K562 (cell line): Measurements from ENCODE around the gene HAGHL. TPM values are rescaled to one million over a fixed set of nuclear protein-coding genes. Genes with fewer than 3 reads are reported as not detected.

Experiments used
- ATAC-seq: fragments of 200-7000 bp; cut with Tn5 transposase; 3 replicates; pipeline ENCODE4 v1.9.1; 2020; ENCODE audit warnings: moderate library complexity
- BruUV-seq: library from RNA; stranded (reverse); fragments of 400-500 nt; replicated peaks from 2 replicates; lab custom pipeline; 2021; lab: Mats Ljungman, UMichigan
- CTCF ChIA-PET: fragments of 300-600 bp; formaldehyde crosslinking; extraction: SDS; loops from one replicate; lab custom pipeline; 2021; ENCODE audit warnings: low intra/inter-chr PET ratio; lab: Yijun Ruan, JAX
- POLR2A ChIA-PET: fragments of 300-600, 350-650 bp; sonication (Branson Sonifier 250); formaldehyde crosslinking; extraction: SDS; loops from one replicate; lab custom pipeline; 2021; ENCODE audit warnings: antibody characterized with exemption, inconsistent platforms; lab: Yijun Ruan, JAX
- DNase-seq, 4 experiments: peaks; one replicate each; pipeline versions ENCODE4 v3.0.0 to v3.0.0-alpha.2; 2011 to 2018; ENCODE audit warnings: low spot score in 3 of 4, mixed read lengths in 3 of 4; ENCODE audit errors: extremely low read depth in 1 of 4
- FAIRE-seq: peaks from 2 replicates; lab custom pipeline; 2011; peaks lifted over from hg19 to GRCh38; lab: Jason Lieb, UNC
- H2AFZ ChIP-seq: 2 replicates; pipeline ENCODE4 v1.6.0; 2011; ENCODE audit warnings: low read depth, low read length, control low read depth, inconsistent platforms
- H3K27ac ChIP-seq: fragments of 200-600 bp; 3 replicates; pipeline ENCODE4 v1.8.0; 2011; ENCODE audit warnings: low read depth, mild to moderate bottlenecking, control low read depth, inconsistent platforms, low read length, moderate library complexity, mixed read lengths; ENCODE audit errors: extremely low read depth
- H3K27me3 ChIP-seq, 2 experiments: fragments of 300-600 bp in 1 of 2; 2 replicates in 1 of 2; 3 replicates in 1 of 2; pipeline versions ENCODE4 v1.6.0 to v1.8.0; 2011; ENCODE audit warnings: inconsistent platforms in 2 of 2, low read length in 2 of 2, mild to moderate bottlenecking in 1 of 2, mixed read lengths in 1 of 2, moderate library complexity in 1 of 2; ENCODE audit not compliant: control insufficient read depth in 2 of 2, insufficient read depth in 2 of 2
- H3K36me3 ChIP-seq: fragments of 300-600 bp; 3 replicates; pipeline ENCODE4 v1.8.0; 2011; ENCODE audit warnings: mild to moderate bottlenecking, low read length, inconsistent platforms; ENCODE audit not compliant: control insufficient read depth, insufficient read depth
- H3K4me1 ChIP-seq, 2 experiments: fragments of 200-600 bp in 1 of 2; replicated peaks in 1 of 2; 2 replicates in 1 of 2; 3 replicates in 1 of 2; pipeline versions ENCODE4 v1.5.1 to v1.8.0; 2011; ENCODE audit warnings: inconsistent platforms in 2 of 2, low read length in 2 of 2, mild to moderate bottlenecking in 1 of 2, mixed read lengths in 1 of 2, moderate library complexity in 1 of 2; ENCODE audit not compliant: control insufficient read depth in 2 of 2, insufficient read depth in 2 of 2
- H3K4me2 ChIP-seq: 2 replicates; pipeline ENCODE4 v1.6.1; 2011; ENCODE audit warnings: low read length, control low read depth, inconsistent platforms, mixed read lengths; ENCODE audit not compliant: insufficient read depth
- H3K4me3 ChIP-seq: fragments of 200-600 bp; sonication (generic), shearing (Covaris generic); 2 replicates; pipeline ENCODE4 v1.5.1; 2016; ENCODE audit warnings: control low read depth, inconsistent platforms
- H3K79me2 ChIP-seq: fragments of 200-600 bp; 3 replicates; pipeline ENCODE4 v1.8.0; 2011; ENCODE audit warnings: low read length, inconsistent platforms; ENCODE audit not compliant: control insufficient read depth, insufficient read depth
- H3K9ac ChIP-seq, 2 experiments: 2 replicates each; pipeline versions ENCODE4 v1.6.0 to v1.6.1; 2011; ENCODE audit warnings: low read depth in 2 of 2, low read length in 2 of 2, control low read depth in 1 of 2, inconsistent platforms in 1 of 2, mild to moderate bottlenecking in 1 of 2, mixed read lengths in 1 of 2; ENCODE audit not compliant: insufficient read depth in 1 of 2
- H3K9me1 ChIP-seq: one replicate; pipeline ENCODE4 v1.6.0; 2011; ENCODE audit warnings: inconsistent platforms, mild to moderate bottlenecking, low read length, moderate library complexity; ENCODE audit not compliant: control insufficient read depth, insufficient read depth
- H3K9me3 ChIP-seq: replicated peaks from 2 replicates; pipeline ENCODE4 v1.5.1; 2011; ENCODE audit warnings: low read depth, low read length, inconsistent platforms; ENCODE audit not compliant: control insufficient read depth, insufficient read depth
- H4K20me1 ChIP-seq: replicated peaks from 2 replicates; pipeline ENCODE4 v1.6.1; 2011; ENCODE audit warnings: low read length, inconsistent platforms, mixed read lengths; ENCODE audit not compliant: control insufficient read depth, insufficient read depth
- KDM1A ChIP-seq, 2 experiments: fragments of 450-650 bp; IDR thresholded peaks; 2 replicates each; pipeline ENCODE4 v1.6.1; 2016; ENCODE audit warnings: mild to moderate bottlenecking in 2 of 2
- VEZF1 ChIP-seq: fragments of 200-800 bp; sonication (Bioruptor generic); IDR thresholded peaks from 2 replicates; pipeline ENCODE4 v1.6.1; 2017; ENCODE audit warnings: missing genetic modification characterization, missing compliant biosample characterization
- WHSC1 ChIP-seq: IDR thresholded peaks from one replicate; pipeline ENCODE4 v1.6.1; 2012; ENCODE audit warnings: low read length, control low read depth, inconsistent platforms
- WGBS: fragments of 100-300 bp; shearing (Covaris generic); methylation state at CpG from one replicate; pipeline ENCODE4 v1.1.6; 2016; ENCODE audit warnings: low coverage, mixed read lengths; ENCODE audit not compliant: insufficient coverage; ENCODE audit errors: missing lambda C conversion rate; 5-methylcytosine and 5-hydroxymethylcytosine counted together
- in situ Hi-C: fragments of 300-500 bp; cut with MboI; formaldehyde crosslinking; loops from 4 replicates; pipeline ENCODE4 v1.15.0; 2018; ENCODE audit warnings: inconsistent platforms, mixed read lengths
- intact Hi-C: fragments of 100-400 bp; cut with micrococcal nuclease; formaldehyde crosslinking; loops from 2 replicates; pipeline ENCODE4 v1.14.2; 2022
- polyA plus RNA-seq, 8 experiments: library from polyadenylated mRNA; depleted of rRNA in 4 of 8; stranded (reverse) in 5 of 8; unstranded in 3 of 8; fragments of >200 nt; fragmentation: Nextera tagmentation in 2 of 8; fragmentation: Illumina TruSeq in 1 of 8; extraction: Ambion mirVana in 2 of 8; extraction: Trizol in 1 of 8; gene quantifications; 2 replicates each; pipeline versions ENCODE4 v1.2.1 to v1.2.3, GENCODE V29; 2011 to 2014; ENCODE audit warnings: inconsistent platforms in 1 of 8, missing spikeins in 1 of 8
- total RNA-seq, 7 experiments: library from RNA; depleted of rRNA in 6 of 7; stranded (reverse); fragments of >200 nt in 6 of 7; fragmentation: Illumina TruSeq in 2 of 7; extraction: Trizol in 2 of 7; gene quantifications; 2 replicates each; pipeline versions ENCODE4 v1.2.1 to v1.2.3, GENCODE V29; 2011 to 2021; ENCODE audit warnings: low replicate concordance in 1 of 7
- TF ChIP-seq, protein P1 (sequence below): IDR thresholded peaks from 2 replicates; pipeline ENCODE4 v1.6.1; 2012; ENCODE audit warnings: low read depth, low read length, improper control_type of control experiment, borderline replicate concordance

Gene HAGHL
- total and polyA plus RNA-seq, 9 of the 15 experiments (the other 6 are each of a cell fraction or from before 2014, with no cell fraction given), result 0.31 to 83.4 (median 20.7) TPM

- in situ Hi-C loops (no loop called here), intact Hi-C loops (no loop called here)
- 0 out of 2 replicates have a peak, but pooled peaks cover 3% of the 10 kb centered on the region for H4K20me1 ChIP-seq
- no peak overlapping the region for H3K27ac ChIP-seq
- no peak overlapping the region for H3K9ac ChIP-seq
- no TSS peak for BruUV-seq
- H3K9me3 ChIP-seq, result no peaks in the 10 kb centered on the region
- 0 out of 4 replicates have a peak, but pooled peaks of 1 of the 2 experiments have one; percentile 17 for TF ChIP-seq KDM1A (IDR thresholded peaks at IDR 0.05)
- TF ChIP-seq WHSC1, result no peak
- TF ChIP-seq, protein P1, sequence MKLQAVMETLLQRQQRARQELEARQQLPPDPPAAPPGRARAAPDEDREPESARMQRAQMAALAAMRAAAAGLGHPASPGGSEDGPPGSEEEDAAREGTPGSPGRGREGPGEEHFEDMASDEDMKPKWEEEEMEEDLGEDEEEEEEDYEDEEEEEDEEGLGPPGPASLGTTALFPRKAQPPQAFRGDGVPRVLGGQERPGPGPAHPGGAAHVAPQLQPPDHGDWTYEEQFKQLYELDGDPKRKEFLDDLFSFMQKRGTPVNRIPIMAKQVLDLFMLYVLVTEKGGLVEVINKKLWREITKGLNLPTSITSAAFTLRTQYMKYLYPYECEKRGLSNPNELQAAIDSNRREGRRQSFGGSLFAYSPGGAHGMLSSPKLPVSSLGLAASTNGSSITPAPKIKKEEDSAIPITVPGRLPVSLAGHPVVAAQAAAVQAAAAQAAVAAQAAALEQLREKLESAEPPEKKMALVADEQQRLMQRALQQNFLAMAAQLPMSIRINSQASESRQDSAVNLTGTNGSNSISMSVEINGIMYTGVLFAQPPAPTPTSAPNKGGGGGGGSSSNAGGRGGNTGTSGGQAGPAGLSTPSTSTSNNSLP, result no peak
- TF ChIP-seq VEZF1, result peak; percentile 19; the same call in 1 of the 2 replicates
- H2AFZ ChIP-seq, result no peak overlapping the region
- no peak overlapping the region for H3K4me2 ChIP-seq
- H3K79me2 ChIP-seq, result no peaks in the 10 kb centered on the region
- ChIA-PET POLR2A (interaction anchor here (0.5 to 1.3 kb wide), 2 partner anchors 42 to 57 kb away, joined by 3 to 5 read pairs; partner anchors contain the start of gene ANTKMT), CTCF (no interaction called here)
- peaks cover 0 to 82% of the 10 kb centered on the region in 2 experiments; a peak in 2 of 5 replicates for H3K4me1 ChIP-seq
- H3K36me3 ChIP-seq, result no peaks in the 10 kb centered on the region
- peaks cover 0 to 6% of the 10 kb centered on the region in 2 experiments; a peak in 1 of 5 replicates for H3K27me3 ChIP-seq
- no peaks in the 10 kb centered on the region for H3K9me1 ChIP-seq
- FAIRE-seq (no peak), ATAC-seq (no peak), DNase-seq (no peak)
- 31% methylated on average over 16 of the region's 21 CpGs for WGBS
- H3K4me3 ChIP-seq, result no peak overlapping the region
Measured at GRCh38 chr16:763369-764183, 36.7 kb downstream of the HAGHL start.
